RWPE1 (cell line): ENCODE data around the gene SECISBP2.
A peak's percentile ranks its signal among the peaks of the same experiment; 100 is the strongest.

Experiments
- CTCF ChIA-PET: fragments of 350-600 bp; sonication (Branson Sonifier 250); formaldehyde crosslinking; extraction: SDS; loops from one replicate; lab custom pipeline; 2021; lab: Yijun Ruan, JAX
- POLR2A ChIA-PET: fragments of 400-600 bp; formaldehyde crosslinking; extraction: SDS; loops from one replicate; lab custom pipeline; 2020; ENCODE audit warnings: antibody characterized with exemption; ENCODE audit not compliant: low non-redundant PET; lab: Yijun Ruan, JAX
- DNase-seq: peaks from one replicate; pipeline ENCODE4 v3.0.0; 2012; ENCODE audit warnings: low spot score
- H3K27ac ChIP-seq: fragments of 450-650 bp; 2 replicates; pipeline ENCODE4 v1.5.1; 2017
- TF ChIP-seq, protein P1 (sequence below): fragments of 450-650 bp; conservative IDR thresholded peaks from 2 replicates; pipeline ENCODE4 v1.5.1; 2017; ENCODE audit warnings: low read depth, mild to moderate bottlenecking

The SECISBP2 gene

DNA sequence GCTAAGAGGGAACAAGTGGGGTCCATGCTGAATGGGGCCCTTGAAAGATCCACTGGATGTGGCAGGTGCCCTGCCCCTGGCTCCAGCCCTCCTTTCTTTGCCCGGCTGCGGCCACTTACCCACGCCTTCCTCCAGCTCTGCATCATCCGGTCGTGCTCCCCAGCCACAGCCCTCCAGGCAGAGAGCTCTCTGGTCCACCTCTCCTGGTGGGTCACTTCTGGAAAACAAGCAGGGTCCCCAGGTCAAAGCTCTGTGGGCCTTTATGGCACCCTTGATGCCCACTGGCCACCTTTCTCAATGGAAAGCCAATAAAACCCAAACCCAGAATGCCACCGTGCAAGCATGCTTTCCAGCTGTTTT, 45.0 kb downstream of the SECISBP2 start:
- ChIA-PET POLR2A (no interaction called here), CTCF (interaction anchor here (1.0 kb wide), 1 partner anchor 12 kb away, joined by 3 read pairs; no protein-coding TSS in a partner anchor)
- TF ChIP-seq, protein P1, sequence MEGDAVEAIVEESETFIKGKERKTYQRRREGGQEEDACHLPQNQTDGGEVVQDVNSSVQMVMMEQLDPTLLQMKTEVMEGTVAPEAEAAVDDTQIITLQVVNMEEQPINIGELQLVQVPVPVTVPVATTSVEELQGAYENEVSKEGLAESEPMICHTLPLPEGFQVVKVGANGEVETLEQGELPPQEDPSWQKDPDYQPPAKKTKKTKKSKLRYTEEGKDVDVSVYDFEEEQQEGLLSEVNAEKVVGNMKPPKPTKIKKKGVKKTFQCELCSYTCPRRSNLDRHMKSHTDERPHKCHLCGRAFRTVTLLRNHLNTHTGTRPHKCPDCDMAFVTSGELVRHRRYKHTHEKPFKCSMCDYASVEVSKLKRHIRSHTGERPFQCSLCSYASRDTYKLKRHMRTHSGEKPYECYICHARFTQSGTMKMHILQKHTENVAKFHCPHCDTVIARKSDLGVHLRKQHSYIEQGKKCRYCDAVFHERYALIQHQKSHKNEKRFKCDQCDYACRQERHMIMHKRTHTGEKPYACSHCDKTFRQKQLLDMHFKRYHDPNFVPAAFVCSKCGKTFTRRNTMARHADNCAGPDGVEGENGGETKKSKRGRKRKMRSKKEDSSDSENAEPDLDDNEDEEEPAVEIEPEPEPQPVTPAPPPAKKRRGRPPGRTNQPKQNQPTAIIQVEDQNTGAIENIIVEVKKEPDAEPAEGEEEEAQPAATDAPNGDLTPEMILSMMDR: no peak
- no peak overlapping the region for H3K27ac ChIP-seq
- no peak for DNase-seq

DNA sequence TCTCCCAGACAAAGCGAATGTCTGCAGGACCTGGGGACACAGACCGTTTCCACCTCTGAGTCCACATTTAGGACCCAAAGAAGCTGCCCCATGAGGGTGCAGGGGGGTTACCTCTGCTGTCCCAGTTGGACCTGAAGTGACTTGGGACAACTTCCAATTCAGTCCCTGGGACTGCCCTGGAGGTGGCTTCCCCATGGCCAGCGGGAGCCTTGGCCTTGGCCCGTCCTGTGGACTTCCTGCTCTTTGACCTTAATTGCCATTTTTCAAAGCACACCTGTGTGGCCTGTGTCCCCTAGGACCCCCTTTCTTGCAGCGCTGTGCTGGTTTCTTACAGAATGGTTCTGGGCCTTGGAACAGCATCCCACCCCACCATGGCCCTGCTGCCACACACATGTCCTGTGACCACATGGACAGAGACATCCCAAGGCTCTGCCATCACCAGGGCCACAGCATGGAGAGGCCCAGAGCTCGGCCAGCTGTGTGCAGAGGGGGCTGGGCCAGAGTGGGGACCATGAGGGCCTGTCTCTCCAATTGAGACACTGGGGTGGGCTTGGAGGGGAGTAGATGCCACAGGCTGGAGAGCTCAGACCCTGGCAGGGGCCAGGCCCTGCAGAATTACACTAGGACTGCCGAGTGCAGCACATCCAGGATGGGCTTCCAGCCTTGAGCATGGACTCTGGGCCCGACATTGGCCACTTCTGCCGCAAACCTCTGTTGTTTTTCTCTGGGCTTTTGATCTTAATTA, 45.8 kb downstream of the SECISBP2 start:
- DNase-seq: no peak
- CTCF ChIA-PET: interaction anchor here (1.0 kb wide), 1 partner anchor 11 kb away, joined by 3 read pairs; no protein-coding TSS in a partner anchor
- peak overlapping the region; percentile 41; the same call in 1 of the 2 replicates for H3K27ac ChIP-seq
- POLR2A ChIA-PET: no interaction called here
- TF ChIP-seq, protein P1: no peak

DNA sequence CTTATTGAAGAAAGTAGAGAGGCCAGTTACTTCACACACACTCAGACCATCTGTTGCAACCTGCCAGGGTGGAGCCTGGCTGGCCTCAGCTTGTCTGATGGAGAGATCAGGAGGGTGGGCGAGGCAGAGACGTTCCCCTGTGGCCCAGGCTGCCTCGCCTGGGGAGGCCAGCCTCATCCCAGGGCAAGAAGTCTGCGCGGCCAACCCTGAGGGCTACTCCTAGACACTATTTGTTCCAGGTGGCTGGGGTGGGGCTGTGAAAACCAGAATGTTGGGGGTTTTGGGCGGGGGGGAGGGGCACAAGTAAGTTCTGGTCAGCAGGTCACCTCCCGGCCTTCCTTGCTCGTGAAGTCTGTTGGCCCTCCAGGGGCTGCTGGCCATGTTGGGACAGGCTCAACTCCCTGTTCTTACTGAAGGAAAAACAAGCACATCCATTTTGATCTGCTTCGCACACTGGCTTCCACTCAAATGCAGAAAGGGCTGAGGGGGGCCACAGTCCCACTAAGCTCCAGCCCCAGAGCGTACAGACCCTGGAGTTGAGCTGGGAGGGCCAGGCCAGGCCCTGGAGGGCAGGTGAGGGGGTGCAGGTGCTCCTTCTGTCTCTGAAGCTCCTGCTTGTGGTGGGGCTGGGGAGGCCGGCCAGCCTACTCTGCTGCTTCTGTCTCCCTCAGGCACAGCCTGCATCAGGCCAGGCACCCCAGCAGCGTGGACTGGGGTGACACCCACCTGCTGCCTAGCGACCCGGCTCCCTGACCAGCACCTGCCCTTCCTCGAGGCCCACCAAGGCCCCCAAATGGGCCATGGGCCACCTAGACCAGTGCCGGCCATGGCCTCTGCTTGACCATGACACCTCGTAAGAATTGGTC, 46.6 kb downstream of the SECISBP2 start:
- peak overlapping the region; percentile 41; the same call in 1 of the 2 replicates for H3K27ac ChIP-seq
- DNase-seq: no peak
- ChIA-PET CTCF (interaction anchor here (1.2 kb wide), 1 partner anchor 184 kb away, joined by 4 read pairs; no protein-coding TSS in a partner anchor), POLR2A (no interaction called here)
- TF ChIP-seq, protein P1: no peak

DNA sequence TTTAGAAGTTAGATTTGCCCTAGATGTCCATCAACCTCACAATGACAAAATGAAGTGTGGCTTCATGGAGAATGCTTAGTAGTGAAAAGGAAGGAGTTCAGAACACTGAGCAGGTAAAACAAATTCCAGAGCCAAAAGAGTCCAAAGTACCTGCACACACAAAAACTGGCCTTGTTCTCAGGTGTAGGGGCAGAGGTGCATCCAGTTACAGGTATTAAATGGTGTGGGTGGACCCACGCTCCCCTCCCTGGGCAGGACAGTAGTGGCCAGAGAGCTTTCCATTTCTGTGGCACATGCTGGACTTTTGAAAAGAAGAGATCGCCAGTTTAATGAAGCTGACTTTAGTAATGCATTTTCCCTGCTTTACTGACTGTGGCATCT, 47.2 kb downstream of the SECISBP2 start:
- ChIA-PET CTCF (interaction anchor here (1.2 kb wide), 1 partner anchor 183 kb away, joined by 4 read pairs; no protein-coding TSS in a partner anchor), POLR2A (no interaction called here)
- TF ChIP-seq, protein P1: no peak
- no peak overlapping the region for H3K27ac ChIP-seq
- DNase-seq: no peak

DNA sequence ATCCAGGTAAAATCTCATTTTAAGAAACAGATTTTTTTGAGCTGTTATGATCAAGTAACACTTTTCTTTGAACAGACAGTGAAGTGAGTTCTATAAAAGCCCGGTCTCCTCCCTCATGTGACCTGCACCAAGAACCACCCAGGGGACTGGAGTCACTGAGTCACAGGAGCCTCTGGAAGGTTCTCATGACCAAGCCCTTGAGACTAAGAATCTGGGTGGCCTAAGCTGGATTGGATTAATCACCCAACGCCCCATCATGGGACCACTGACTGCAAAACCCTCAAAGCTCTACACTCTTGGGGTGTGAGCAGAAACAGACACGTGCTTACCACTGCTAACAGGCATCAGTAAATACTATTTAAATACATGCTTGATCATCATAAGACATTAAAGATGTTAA, 48.4 kb downstream of the SECISBP2 start:
- ChIA-PET CTCF (interaction anchor here (0.7 kb wide), 1 partner anchor 9 kb away, joined by 3 read pairs; no protein-coding TSS in a partner anchor), POLR2A (no interaction called here)
- TF ChIP-seq, protein P1: no peak
- no peak for DNase-seq
- H3K27ac ChIP-seq: no peak overlapping the region

DNA sequence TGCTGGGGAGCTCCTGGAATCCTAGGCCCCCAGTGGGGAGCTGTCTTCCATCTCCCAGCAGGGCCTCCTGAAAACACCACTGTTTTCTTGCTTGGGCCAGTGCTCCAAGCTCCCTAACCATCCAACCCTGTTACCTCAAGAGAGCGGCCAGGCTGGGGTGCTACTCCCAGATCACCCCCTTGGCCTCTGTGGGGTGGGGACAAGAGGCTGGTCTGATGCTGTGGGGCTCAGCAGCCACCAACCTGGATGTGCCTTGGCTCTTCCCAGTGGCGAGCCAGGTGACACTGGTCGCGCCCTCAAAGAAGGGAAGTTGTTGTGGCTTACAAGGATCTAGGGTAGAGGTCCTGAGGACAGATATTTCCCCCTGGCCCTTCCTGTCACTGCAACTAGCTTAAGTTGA, 49.0 kb downstream of the SECISBP2 start:
- no peak for DNase-seq
- ChIA-PET CTCF (interaction anchor here (0.7 kb wide), 1 partner anchor 8 kb away, joined by 3 read pairs; no protein-coding TSS in a partner anchor), POLR2A (no interaction called here)
- TF ChIP-seq, protein P1: no peak
- no peak overlapping the region for H3K27ac ChIP-seq
